GM19099 (cell line): Measurements from ENCODE around the gene ABR.

Source experiments
- POLR2A ChIP-seq: IDR thresholded peaks from 3 replicates; pipeline ENCODE4 v1.6.1; 2011; ENCODE audit warnings: low read depth; ENCODE audit not compliant: insufficient read length; ENCODE audit errors: extremely low read depth

Gene ABR

GRCh38 chr17:996554-997344 is 183.0 kb downstream of the ABR start, which contains the start of gene TIMM22:
TIMM22 (plus strand) TSS chr17:997129; CDS start chr17:997143, 14 bp downstream.
- peak; percentile 95 for TF ChIP-seq POLR2A

- no peak for TF ChIP-seq POLR2A
These were observed 186.8 kb downstream of the ABR start for GRCh38 chr17:992933-993332.

DNA sequence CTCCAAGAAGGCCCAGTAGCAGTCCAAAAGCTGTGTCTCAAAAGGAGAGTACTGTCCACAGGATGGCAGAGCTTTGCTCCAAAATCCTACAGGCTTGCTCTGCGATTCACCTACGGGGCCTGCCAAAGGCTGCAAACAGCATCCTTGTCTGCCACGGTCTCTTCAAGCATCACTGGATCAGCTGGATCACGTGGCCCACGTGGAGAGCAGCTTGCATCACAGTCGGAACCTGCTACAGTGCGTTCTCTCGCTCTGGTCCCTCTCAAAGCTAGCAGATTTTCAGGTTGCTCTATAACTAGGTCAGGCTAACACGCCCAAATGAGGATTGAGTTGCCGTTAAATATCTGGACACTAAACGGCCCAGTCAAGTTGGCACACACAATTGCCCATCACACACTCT is 191.2 kb downstream of the ABR start:
- TF ChIP-seq POLR2A, result no peak

- TF ChIP-seq POLR2A, result no peak
These were observed 191.8 kb downstream of the ABR start for GRCh38 chr17:987931-988330.

- TF ChIP-seq POLR2A, result no peak
These were observed 193.4 kb downstream of the ABR start for GRCh38 chr17:986322-986929.

GRCh38 chr17:983921-984320 is 195.9 kb downstream of the ABR start:
- TF ChIP-seq POLR2A, result no peak

DNA sequence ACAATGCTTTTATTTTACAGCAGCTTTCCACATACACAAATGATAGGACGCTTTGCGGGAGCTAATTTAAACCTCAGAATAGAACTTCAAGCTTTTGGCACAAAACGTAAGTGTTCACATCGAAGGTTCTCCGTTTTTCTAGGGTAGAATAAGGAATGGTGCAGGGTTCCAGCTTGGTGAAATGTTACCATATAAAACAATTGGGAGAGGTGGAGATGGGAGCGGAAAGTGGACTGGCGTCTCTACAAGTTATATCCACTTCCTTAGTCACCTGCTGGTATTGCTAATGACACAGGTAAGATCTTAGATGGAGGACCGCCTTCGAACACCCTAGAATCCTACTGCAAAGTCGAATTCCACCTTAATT is 198.5 kb downstream of the ABR start:
- no peak for TF ChIP-seq POLR2A

- TF ChIP-seq POLR2A, result no peak
These were observed 199.1 kb downstream of the ABR start for GRCh38 chr17:980406-981291.

- no peak for TF ChIP-seq POLR2A
These were observed 200.0 kb downstream of the ABR start, which contains the start of gene NXN for GRCh38 chr17:979539-980405. NXN (minus strand) TSS chr17:979776.

DNA sequence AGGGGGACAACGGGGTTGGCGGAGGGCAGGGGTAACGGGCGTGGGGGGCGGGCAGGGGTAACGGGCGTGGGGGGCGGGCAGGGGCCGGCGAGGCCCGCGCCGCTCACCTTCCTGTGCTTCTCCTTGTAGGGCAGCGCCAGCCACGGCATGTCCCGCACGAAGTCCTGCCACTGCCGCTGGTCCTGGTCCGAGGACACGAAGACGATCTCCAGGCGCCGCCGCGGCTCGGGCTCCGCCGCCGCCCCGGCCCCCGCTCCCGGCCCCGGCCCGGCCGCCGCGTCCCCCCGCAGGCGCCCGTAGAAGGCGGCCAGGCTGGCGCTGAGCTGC is 200.6 kb downstream of the ABR start:
- TF ChIP-seq POLR2A, result no peak

DNA sequence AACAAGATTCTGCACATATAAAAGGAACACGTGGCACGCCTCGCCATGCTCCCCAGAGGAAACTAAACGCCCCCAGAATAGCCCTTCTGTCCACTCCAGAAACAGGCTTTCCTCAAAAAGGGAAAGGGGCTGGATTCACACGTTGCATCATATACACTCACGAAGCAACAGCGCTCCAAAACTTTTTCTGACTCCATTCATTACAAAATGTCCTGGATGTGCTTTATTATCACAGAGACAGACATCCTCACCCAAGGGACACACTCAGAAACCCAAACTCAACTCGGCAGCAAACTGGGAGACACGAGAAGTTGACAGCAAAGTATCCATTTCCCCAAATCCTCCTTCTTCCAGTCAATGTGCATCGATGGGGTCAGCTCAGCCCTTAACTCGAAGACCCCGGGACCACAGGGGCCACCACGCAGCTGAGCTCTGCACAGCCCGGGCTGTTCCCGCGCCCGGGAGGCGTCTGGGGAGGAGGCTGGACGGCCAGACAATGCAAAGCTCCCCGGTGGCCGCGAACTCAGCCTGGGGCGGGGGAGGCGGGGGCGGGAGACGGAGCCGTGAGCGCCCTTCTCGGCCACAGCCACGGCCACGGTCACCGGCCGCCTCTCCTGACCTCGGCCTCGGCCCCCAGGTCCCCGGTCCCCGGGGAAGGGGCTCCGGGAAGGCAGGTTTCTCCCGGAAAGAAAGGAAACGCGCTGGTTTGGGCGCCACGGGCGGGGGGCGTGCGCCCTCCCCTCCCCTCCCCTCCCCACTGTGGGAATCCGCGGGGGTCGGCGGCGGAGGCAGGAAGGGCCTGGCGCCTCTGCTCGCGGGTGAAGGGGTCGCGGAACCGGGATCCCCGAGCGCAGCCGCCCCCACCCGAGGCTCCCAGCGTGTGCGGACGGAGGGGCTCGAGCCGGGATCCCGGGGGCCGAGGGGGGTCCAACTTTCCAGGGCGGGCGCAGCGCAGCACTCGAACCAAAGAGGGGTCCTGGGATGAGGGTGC is 201.4 kb downstream of the ABR start:
- TF ChIP-seq POLR2A, result no peak

GRCh38 chr17:977166-977565 is 202.6 kb downstream of the ABR start:
- no peak for TF ChIP-seq POLR2A

DNA sequence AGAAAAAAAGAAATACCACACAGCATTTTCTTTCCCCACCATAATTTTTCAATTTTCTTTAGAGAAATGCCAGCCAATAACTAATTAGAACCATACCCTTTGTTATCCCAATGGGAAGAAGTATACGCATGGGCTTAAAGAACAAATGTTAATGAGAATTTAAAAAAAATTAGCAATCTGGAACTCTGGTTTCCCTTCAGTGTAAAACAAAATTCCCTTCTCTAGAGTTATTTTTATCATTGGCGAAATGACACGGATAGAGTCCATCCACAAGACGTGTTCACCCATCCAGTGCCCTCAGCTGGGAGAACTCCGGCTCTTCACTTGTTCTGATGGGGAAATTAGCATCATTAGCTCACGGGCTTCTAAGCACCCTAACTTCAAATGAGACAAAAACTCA is 203.5 kb downstream of the ABR start:
- TF ChIP-seq POLR2A, result no peak

- no peak for TF ChIP-seq POLR2A
These were observed 204.3 kb downstream of the ABR start for GRCh38 chr17:975371-975915.

DNA sequence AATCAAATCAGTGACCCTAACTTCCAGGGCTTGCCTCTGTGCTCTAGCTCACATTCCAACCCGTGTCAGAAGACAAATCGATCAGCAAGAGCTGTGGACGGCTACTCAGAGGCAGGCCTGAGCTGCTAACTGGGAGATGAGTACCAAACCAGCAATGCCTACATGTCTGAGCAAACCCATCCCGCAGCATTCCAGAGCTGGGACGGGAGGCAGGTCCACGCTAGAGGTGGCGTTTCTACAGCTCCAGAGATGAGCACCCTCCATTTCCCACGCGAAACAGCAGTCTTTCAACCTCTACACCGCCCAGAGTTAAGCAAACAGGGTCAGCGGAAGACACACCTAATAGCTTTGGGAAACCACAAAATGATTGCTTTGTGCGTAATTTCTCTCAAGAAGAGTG is 206.7 kb downstream of the ABR start:
- TF ChIP-seq POLR2A, result no peak
